ENCODE results near the gene BAG3.
A peak's percentile ranks its signal among the peaks of the same experiment; 100 is the strongest.

The BAG3 gene

DNA sequence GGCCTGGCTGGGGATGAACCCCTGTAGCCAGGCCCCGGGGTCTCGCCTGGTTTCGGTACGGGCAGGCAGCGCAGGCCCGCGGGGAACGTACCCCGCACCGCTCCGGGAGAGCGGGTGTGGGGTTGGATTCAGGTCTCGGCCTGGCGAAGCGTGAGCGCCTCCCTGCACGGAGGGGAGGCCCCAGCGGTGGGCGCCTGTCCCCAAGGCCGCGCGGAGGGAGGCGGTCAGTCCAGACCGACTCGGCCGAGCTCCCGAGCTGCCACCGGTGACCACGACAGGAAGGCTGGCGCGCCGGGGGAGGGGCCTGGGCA lies 74.3 kb downstream of the BAG3 start:
- TF ChIP-seq, protein P1, sequence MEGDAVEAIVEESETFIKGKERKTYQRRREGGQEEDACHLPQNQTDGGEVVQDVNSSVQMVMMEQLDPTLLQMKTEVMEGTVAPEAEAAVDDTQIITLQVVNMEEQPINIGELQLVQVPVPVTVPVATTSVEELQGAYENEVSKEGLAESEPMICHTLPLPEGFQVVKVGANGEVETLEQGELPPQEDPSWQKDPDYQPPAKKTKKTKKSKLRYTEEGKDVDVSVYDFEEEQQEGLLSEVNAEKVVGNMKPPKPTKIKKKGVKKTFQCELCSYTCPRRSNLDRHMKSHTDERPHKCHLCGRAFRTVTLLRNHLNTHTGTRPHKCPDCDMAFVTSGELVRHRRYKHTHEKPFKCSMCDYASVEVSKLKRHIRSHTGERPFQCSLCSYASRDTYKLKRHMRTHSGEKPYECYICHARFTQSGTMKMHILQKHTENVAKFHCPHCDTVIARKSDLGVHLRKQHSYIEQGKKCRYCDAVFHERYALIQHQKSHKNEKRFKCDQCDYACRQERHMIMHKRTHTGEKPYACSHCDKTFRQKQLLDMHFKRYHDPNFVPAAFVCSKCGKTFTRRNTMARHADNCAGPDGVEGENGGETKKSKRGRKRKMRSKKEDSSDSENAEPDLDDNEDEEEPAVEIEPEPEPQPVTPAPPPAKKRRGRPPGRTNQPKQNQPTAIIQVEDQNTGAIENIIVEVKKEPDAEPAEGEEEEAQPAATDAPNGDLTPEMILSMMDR (IDR thresholded peaks at IDR 0.05; ENCODE audit: low read depth, low read length, missing control alignments), result no peak
- H3K4me3 ChIP-seq (ENCODE audit: low read depth, low read length), result peak overlapping the region; percentile 66
- DNase-seq (ENCODE audit: low read depth), result no peak
- in situ Hi-C loops (cut with HindIII; ENCODE audit: low sequenced_read_pairs), result no loop called here

DNA sequence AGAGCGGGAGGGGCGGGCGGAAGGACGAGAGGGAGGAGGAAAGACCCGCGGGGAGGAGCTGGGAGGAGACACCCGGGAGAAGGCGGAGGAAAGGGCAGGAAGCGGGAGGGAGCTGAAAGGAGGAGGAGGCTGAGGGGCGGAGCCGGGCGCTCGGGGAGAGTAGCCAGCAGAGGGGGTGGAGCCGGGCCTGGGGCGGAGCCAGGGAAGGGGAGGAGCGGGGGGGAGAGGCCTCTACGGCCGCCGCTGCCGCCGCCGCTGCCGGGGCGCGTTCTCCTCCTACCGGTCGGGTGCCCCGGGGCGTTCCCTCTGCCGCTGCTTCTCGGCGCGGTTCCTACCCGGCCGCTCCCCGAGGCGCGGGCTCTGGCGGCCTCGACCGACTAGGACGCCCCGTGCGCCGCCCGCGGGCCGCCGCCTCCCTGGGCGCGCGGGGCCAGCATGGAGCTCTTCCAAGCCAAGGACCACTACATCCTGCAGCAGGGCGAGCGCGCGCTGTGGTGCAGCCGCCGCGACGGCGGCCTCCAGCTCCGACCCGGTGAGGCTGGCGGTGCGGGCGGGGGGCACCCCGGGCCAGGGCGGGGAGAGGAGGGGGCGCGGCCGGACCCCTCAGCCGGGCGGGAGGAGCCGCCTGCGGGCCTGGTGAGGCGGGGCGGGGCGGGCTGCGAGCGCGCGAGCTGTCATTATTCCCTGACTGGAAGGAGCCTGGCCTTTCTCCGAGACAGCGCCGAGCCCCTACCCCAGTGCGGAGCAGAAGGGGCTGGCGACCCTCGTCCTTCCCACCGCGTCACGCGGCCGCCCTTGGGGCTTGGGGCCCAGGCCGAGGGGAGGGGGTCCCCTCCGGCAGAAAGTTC lies 74.9 kb downstream of the BAG3 start, which contains the start of gene INPP5F:
INPP5F (plus strand) TSS at position 223 of the 848 bp plus-strand sequence; CDS start at position 436, 213 bp downstream.
- in situ Hi-C loops (cut with HindIII; ENCODE audit: low sequenced_read_pairs), result no loop called here
- peak; percentile 92 for DNase-seq (ENCODE audit: low read depth)
- peak within 1 kb of the TSS; percentile 66 for H3K4me3 ChIP-seq (ENCODE audit: low read depth, low read length)
- TF ChIP-seq, protein P1 (IDR thresholded peaks at IDR 0.05; ENCODE audit: low read depth, low read length, missing control alignments), result peak; percentile 8

GRCh38 chr10:119726676-119727261 lies 75.6 kb downstream of the BAG3 start:
- peak overlapping the region; percentile 66 for H3K4me3 ChIP-seq (ENCODE audit: low read depth, low read length)
- in situ Hi-C loops (cut with HindIII; ENCODE audit: low sequenced_read_pairs), result no loop called here
- no peak for DNase-seq (ENCODE audit: low read depth)
- TF ChIP-seq, protein P1 (IDR thresholded peaks at IDR 0.05; ENCODE audit: low read depth, low read length, missing control alignments), result no peak

Measured in astrocyte of the cerebellum (primary cell).